Measurements from ENCODE around the gene WWOX.

DNA sequence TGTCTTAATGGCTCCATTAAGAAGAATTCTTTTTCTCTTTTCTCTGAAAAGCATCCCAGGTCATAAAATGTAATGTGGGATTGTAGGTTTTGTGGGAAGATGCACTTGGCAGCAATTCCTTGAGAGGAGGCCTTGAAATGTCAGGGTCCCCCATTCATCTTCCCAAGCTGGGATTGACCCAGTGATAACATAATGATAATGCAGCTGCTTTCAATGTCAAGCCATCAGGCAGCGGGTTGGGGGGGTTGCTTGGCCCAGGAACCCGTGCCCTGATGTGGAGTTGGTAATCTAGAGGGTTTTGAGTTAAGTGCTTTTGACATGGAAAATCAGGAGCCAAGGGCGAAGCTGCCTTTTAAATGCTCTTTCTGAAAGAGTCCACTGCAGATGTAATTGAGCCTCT lies 484.0 kb downstream of the WWOX start:
- no peak for TF ChIP-seq POLR2A (IDR thresholded peaks at IDR 0.05; ENCODE audit: extremely low read depth, insufficient read length)
- TF ChIP-seq, protein P1, sequence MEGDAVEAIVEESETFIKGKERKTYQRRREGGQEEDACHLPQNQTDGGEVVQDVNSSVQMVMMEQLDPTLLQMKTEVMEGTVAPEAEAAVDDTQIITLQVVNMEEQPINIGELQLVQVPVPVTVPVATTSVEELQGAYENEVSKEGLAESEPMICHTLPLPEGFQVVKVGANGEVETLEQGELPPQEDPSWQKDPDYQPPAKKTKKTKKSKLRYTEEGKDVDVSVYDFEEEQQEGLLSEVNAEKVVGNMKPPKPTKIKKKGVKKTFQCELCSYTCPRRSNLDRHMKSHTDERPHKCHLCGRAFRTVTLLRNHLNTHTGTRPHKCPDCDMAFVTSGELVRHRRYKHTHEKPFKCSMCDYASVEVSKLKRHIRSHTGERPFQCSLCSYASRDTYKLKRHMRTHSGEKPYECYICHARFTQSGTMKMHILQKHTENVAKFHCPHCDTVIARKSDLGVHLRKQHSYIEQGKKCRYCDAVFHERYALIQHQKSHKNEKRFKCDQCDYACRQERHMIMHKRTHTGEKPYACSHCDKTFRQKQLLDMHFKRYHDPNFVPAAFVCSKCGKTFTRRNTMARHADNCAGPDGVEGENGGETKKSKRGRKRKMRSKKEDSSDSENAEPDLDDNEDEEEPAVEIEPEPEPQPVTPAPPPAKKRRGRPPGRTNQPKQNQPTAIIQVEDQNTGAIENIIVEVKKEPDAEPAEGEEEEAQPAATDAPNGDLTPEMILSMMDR (IDR thresholded peaks at IDR 0.05; ENCODE audit: low read depth, low read length), result no peak
- TF ChIP-seq MYC (IDR thresholded peaks at IDR 0.05; ENCODE audit: low read depth, low read length), result no peak

Measured in NB4 (cell line).